Adrenal gland (tissue), 12 donors: Measurements from ENCODE around the gene LARGE1. TPM values are rescaled to one million over a fixed set of nuclear protein-coding genes. Genes with fewer than 3 reads are reported as not detected.

Experiments used
- DNase-seq, 7 donors: peaks; one replicate each; pipeline ENCODE4 v3.0.0-alpha.2; 2019 to 2020
- H3K27ac ChIP-seq, 5 donors: fragments of 200-600 bp; sonication (generic) in 4 of 5; 1 replicate in 3 of 5; 2 replicates in 2 of 5; pipeline versions ENCODE4 v1.5.1 to v1.8.0; 2016 to 2020; ENCODE audit warnings: mild to moderate bottlenecking in 1 of 5
- H3K27me3 ChIP-seq: fragments of 200-600 bp; 2 replicates; pipeline ENCODE4 v1.8.0; 2021
- H3K36me3 ChIP-seq, 2 donors: fragments of 200-600 bp; replicated peaks in 1 of 2; 1 replicate in 1 of 2; 2 replicates in 1 of 2; pipeline versions ENCODE4 v1.5.1 to v1.8.0; 2018 to 2022
- H3K4me1 ChIP-seq, 2 donors: fragments of 200-600 bp; replicated peaks in 1 of 2; 1 replicate in 1 of 2; 2 replicates in 1 of 2; pipeline versions ENCODE4 v1.5.1 to v1.8.0; 2018 to 2021
- H3K4me3 ChIP-seq, 4 donors: fragments of 200-600 bp; sonication (generic) in 3 of 4; one replicate each; pipeline ENCODE4 v1.5.1; 2016 to 2018
- H3K9me3 ChIP-seq, 3 donors: fragments of 200-600 bp; sonication (generic) in 1 of 3; replicated peaks in 1 of 3; 1 replicate in 2 of 3; 2 replicates in 1 of 3; pipeline versions ENCODE4 v1.5.1 to v1.8.0; 2016 to 2021
- POLR2A ChIP-seq, 2 donors: fragments of 450-650 bp; IDR thresholded peaks; one replicate each; pipeline ENCODE4 v1.6.1; 2017; ENCODE audit warnings: antibody characterized with exemption in 2 of 2, mild to moderate bottlenecking in 2 of 2, moderate library complexity in 1 of 2
- WGBS, 4 donors: extraction: QIAGEN DNeasy Blood & Tissue Kit in 2 of 4; methylation state at CpG; one replicate each; pipeline versions ENCODE4 v1.1.5 to v1.1.7; 2013 to 2017; 5-methylcytosine and 5-hydroxymethylcytosine counted together
- intact Hi-C, 2 donors: fragments of 100-400 bp; cut with DNase I; formaldehyde crosslinking; loops; one replicate each; pipeline versions ENCODE4 v1.14.1 to v1.15.0; 2022 to 2023
- polyA plus RNA-seq, 3 donors: library from polyadenylated mRNA; stranded (reverse); fragments of 200-250 nt in 2 of 3; fragments of 350-450 nt in 1 of 3; fragmentation: Illumina TruSeq in 1 of 3; extraction: RNeasy Lipid Tissue Mini Kit (QIAGEN cat#74804) in 1 of 3; gene quantifications; one replicate each; pipeline ENCODE4 v1.2.3, GENCODE V29; 2013 to 2014
- total RNA-seq, 9 donors: library from RNA; depleted of rRNA in 4 of 9; stranded (reverse); fragments of >200 nt in 4 of 9; fragments of 120-200 nt in 1 of 9; fragmentation: NEBNext Ultra II Directional in 1 of 9; extraction: Animal tissue kit (Norgen Biotek cat#: 25700) in 1 of 9; gene quantifications; one replicate each; pipeline versions ENCODE4 v1.1.0 to v1.2.4, GENCODE V29; 2013 to 2023
- TF ChIP-seq, protein P1 (sequence below), 6 experiments: fragments of 450-650 bp in 4 of 6; fragments of 200-600 bp in 2 of 6; sonication (generic) in 1 of 6; IDR thresholded peaks; 1 replicate in 5 of 6; 2 replicates in 1 of 6; pipeline versions ENCODE4 v1.5.1 to v1.8.0; 2016 to 2021; ENCODE audit warnings: antibody characterized with exemption in 6 of 6, mild to moderate bottlenecking in 2 of 6, moderate library complexity in 1 of 6
- donor health status: healthy with polysubstance abuse.
- donor health status: Bipolar disorder and iron deficiency.
- donor health status: DM: yes; HTN: yes; CAD: no.
- donor health status: DM: no; HTN: no; CAD: no.
- donor health status: DM: no; HTN: no; CAD: no.
- donor health status: DM: yes; HTN: yes; CAD: no.

LARGE1 gene
- total and polyA plus RNA-seq, 12 donors: 3.4 to 67.6 (median 30.6) TPM

GRCh38 chr22:33296941-33297340 is 623.3 kb downstream of the LARGE1 start:
- 87 to 96% (median 92%) methylated on average over 3 of the region's 3 CpGs for WGBS, 4 donors
- intact Hi-C loops: no loop called here
- Histone ChIP-seq H3K4me3 (no peak overlapping the region), H3K27me3 (no peaks in the 10 kb centered on the region), H3K27ac (no peak overlapping the region), H3K4me1 (no peaks in the 10 kb centered on the region), H3K36me3 (no peaks in the 10 kb centered on the region), H3K9me3 (no peaks in the 10 kb centered on the region)
- TF ChIP-seq, protein P1, sequence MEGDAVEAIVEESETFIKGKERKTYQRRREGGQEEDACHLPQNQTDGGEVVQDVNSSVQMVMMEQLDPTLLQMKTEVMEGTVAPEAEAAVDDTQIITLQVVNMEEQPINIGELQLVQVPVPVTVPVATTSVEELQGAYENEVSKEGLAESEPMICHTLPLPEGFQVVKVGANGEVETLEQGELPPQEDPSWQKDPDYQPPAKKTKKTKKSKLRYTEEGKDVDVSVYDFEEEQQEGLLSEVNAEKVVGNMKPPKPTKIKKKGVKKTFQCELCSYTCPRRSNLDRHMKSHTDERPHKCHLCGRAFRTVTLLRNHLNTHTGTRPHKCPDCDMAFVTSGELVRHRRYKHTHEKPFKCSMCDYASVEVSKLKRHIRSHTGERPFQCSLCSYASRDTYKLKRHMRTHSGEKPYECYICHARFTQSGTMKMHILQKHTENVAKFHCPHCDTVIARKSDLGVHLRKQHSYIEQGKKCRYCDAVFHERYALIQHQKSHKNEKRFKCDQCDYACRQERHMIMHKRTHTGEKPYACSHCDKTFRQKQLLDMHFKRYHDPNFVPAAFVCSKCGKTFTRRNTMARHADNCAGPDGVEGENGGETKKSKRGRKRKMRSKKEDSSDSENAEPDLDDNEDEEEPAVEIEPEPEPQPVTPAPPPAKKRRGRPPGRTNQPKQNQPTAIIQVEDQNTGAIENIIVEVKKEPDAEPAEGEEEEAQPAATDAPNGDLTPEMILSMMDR (IDR thresholded peaks at IDR 0.05): no peak
- no peak for TF ChIP-seq POLR2A (IDR thresholded peaks at IDR 0.05)
- no peak for DNase-seq

DNA sequence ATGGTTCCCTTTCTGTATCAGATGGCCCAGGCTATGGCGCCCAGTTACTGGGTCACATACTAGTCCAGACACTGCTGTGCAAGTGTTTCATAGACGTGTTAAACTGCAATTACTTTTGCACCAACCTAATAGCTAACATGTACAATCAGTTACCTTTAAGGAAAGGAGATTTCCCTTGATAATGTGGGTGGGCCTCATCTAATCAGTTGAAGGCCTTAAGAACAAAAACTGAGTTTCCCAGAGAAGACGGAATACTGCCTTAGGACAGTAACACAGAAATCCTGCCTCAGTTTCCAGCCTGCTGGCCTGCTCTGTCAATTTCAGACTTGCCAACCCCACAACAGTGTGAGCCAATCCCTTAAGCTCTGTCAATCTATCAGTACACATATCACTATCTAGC is 632.2 kb downstream of the LARGE1 start:
- Histone ChIP-seq H3K27me3 (no peaks in the 10 kb centered on the region), H3K9me3 (no peaks in the 10 kb centered on the region), H3K4me1 (no peaks in the 10 kb centered on the region), H3K36me3 (no peaks in the 10 kb centered on the region), H3K4me3 (no peak overlapping the region), H3K27ac (no peak overlapping the region)
- TF ChIP-seq POLR2A (IDR thresholded peaks at IDR 0.05): no peak
- TF ChIP-seq, protein P1 (IDR thresholded peaks at IDR 0.05): no peak
- WGBS, 4 donors: 84 to 94% (median 89%) methylated on average over 3 of the region's 3 CpGs
- no peak for DNase-seq
- intact Hi-C loops: no loop called here

- Histone ChIP-seq H3K4me3 (no peak overlapping the region), H3K27me3 (no peaks in the 10 kb centered on the region), H3K4me1 (no peaks in the 10 kb centered on the region), H3K27ac (no peak overlapping the region), H3K9me3 (no peaks in the 10 kb centered on the region), H3K36me3 (no peaks in the 10 kb centered on the region)
- TF ChIP-seq POLR2A (IDR thresholded peaks at IDR 0.05): no peak
- TF ChIP-seq, protein P1 (IDR thresholded peaks at IDR 0.05): no peak
- DNase-seq: no peak
- WGBS, 4 donors: 89 to 92% (median 91%) methylated on average over 2 of the region's 2 CpGs
- intact Hi-C loops: no loop called here
Measured at GRCh38 chr22:33275073-33275443, 645.2 kb downstream of the LARGE1 start.

DNA sequence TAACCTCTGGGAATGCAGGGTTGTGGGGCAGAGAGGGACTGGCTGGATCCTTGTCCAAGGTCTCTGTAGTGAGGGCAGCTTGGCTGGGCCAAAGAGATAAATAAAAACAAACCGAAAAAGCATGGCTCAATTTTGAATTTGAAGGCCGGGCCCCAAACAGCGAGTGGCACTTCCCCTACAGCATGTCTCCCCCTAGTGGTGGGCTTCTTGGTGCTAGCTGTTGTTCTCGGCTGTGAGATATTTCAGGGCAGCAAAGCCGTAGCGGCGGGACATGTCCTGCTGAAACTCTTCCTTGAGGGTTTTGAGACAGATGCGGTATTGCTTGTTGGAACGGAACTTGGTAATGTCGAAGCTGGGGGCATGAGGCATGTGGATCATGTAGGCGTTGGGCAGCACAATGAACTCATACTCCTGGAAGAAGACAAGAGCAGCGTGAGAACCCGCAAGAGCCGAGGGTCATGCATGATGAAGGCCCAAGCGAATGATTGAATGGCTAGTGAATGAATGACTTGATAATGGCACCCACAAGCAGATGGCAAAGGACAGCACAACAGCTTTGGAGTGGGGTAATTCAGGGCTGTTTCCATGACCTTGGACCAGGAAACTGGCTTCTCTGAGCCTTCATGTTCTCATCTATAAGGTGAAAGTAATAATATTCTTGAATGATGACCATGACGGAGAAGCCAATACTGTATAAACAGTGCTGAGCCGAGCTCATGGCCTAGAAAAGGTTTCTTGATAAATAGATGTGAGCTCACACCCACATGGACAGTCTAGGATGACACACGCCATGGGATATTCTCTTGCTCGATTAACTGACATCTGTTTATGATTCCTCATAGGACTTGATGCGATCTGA is 645.8 kb downstream of the LARGE1 start:
- Histone ChIP-seq H3K4me1 (no peaks in the 10 kb centered on the region), H3K36me3 (no peaks in the 10 kb centered on the region), H3K27me3 (no peaks in the 10 kb centered on the region), H3K27ac (no peak overlapping the region), H3K9me3 (no peaks in the 10 kb centered on the region), H3K4me3 (no peak overlapping the region)
- DNase-seq: peak in 4 of 7 donors; percentile 17 to 40 (median 18)
- WGBS, 4 donors: 93 to 95% (median 94%) methylated on average over 20 of the region's 20 CpGs
- TF ChIP-seq POLR2A (IDR thresholded peaks at IDR 0.05): no peak
- TF ChIP-seq, protein P1 (IDR thresholded peaks at IDR 0.05): peak in 3 of 6 experiments; percentile 23 to 32 (median 30)
- intact Hi-C loops: no loop called here
